SJSA1 (cell line): ENCODE measurements around the gene CIITA. TPM values are rescaled to one million over a fixed set of nuclear protein-coding genes. Genes with fewer than 3 reads are reported as not detected.

Experiments used
- DNase-seq, 2 experiments: peaks; one replicate each; pipeline ENCODE4 v3.0.0-alpha.2; 2015 to 2020; ENCODE audit warnings: low spot score in 2 of 2, low read depth in 1 of 2
- H3K27ac ChIP-seq: fragments of 250-450 bp; sonication (Bioruptor Pico); 2 replicates; pipeline ENCODE4 v1.5.1; 2020; ENCODE audit warnings: mild to moderate bottlenecking, moderate library complexity
- H3K27me3 ChIP-seq: fragments of 250-450 bp; sonication (Bioruptor Pico); replicated peaks from 2 replicates; pipeline ENCODE4 v1.5.1; 2020; ENCODE audit warnings: mild to moderate bottlenecking, moderate library complexity
- H3K36me3 ChIP-seq: fragments of 250-450 bp; sonication (Bioruptor Pico); 2 replicates; pipeline ENCODE4 v1.5.1; 2020; ENCODE audit warnings: mild to moderate bottlenecking
- H3K4me1 ChIP-seq: fragments of 250-450 bp; sonication (Bioruptor Pico); replicated peaks from 2 replicates; pipeline ENCODE4 v1.6.1; 2021; ENCODE audit warnings: mild to moderate bottlenecking
- H3K4me3 ChIP-seq: fragments of 250-450 bp; sonication (Bioruptor Pico); 2 replicates; pipeline ENCODE4 v1.5.1; 2020; ENCODE audit warnings: mild to moderate bottlenecking
- H3K9me3 ChIP-seq: fragments of 250-450 bp; sonication (Bioruptor Pico); replicated peaks from 2 replicates; pipeline ENCODE4 v1.5.1; 2020; ENCODE audit warnings: mild to moderate bottlenecking
- total RNA-seq: library from RNA; depleted of rRNA; stranded (reverse); fragments of >200 nt; shearing (Covaris generic); gene quantifications from 2 replicates; pipeline ENCODE4 v1.2.3, GENCODE V29; 2014

CIITA gene
- total RNA-seq, 1 experiment from 2014 or later: 0.08 TPM

GRCh38 chr16:10865991-10866966 lies 10.7 kb upstream of the CIITA start:
- H3K36me3 ChIP-seq: no peaks in the 10 kb centered on the region
- H3K4me1 ChIP-seq: peaks cover 7% of the 10 kb centered on the region
- no peaks in the 10 kb centered on the region for H3K9me3 ChIP-seq
- no peak overlapping the region for H3K27ac ChIP-seq
- no peaks in the 10 kb centered on the region for H3K27me3 ChIP-seq
- DNase-seq: no peak
- no peak overlapping the region for H3K4me3 ChIP-seq

GRCh38 chr16:10867199-10867598 lies 9.8 kb upstream of the CIITA start:
- no peak for DNase-seq
- no peak overlapping the region for H3K4me3 ChIP-seq
- no peaks in the 10 kb centered on the region for H3K9me3 ChIP-seq
- no peaks in the 10 kb centered on the region for H3K36me3 ChIP-seq
- no peak overlapping the region for H3K27ac ChIP-seq
- H3K4me1 ChIP-seq: peaks cover 11% of the 10 kb centered on the region
- H3K27me3 ChIP-seq: no peaks in the 10 kb centered on the region

GRCh38 chr16:10868104-10868595 lies 8.9 kb upstream of the CIITA start:
- Histone ChIP-seq H3K4me3 (no peak overlapping the region), H3K27me3 (peaks cover 4% of the 10 kb centered on the region; the same call in 1 of the 2 replicates), H3K9me3 (no peaks in the 10 kb centered on the region), H3K27ac (no peak overlapping the region), H3K36me3 (no peaks in the 10 kb centered on the region), H3K4me1 (peaks cover 11% of the 10 kb centered on the region)
- DNase-seq: no peak

GRCh38 chr16:10868596-10869469 lies 8.2 kb upstream of the CIITA start:
- no peak overlapping the region for H3K4me3 ChIP-seq
- no peaks in the 10 kb centered on the region for H3K9me3 ChIP-seq
- no peak for DNase-seq
- H3K27ac ChIP-seq: no peak overlapping the region
- H3K27me3 ChIP-seq: peaks cover 4% of the 10 kb centered on the region; the same call in 1 of the 2 replicates
- H3K36me3 ChIP-seq: no peaks in the 10 kb centered on the region
- peaks cover 11% of the 10 kb centered on the region for H3K4me1 ChIP-seq

GRCh38 chr16:10870137-10870776 lies 6.7 kb upstream of the CIITA start:
- no peak for DNase-seq
- Histone ChIP-seq H3K9me3 (no peaks in the 10 kb centered on the region), H3K27me3 (peaks cover 7% of the 10 kb centered on the region), H3K4me1 (peaks cover 11% of the 10 kb centered on the region), H3K4me3 (no peak overlapping the region), H3K27ac (no peak overlapping the region), H3K36me3 (no peaks in the 10 kb centered on the region)

- peaks cover 9% of the 10 kb centered on the region for H3K27me3 ChIP-seq
- H3K9me3 ChIP-seq: no peaks in the 10 kb centered on the region
- H3K27ac ChIP-seq: no peak overlapping the region
- H3K4me3 ChIP-seq: no peak overlapping the region
- H3K4me1 ChIP-seq: peaks cover 11% of the 10 kb centered on the region
- no peaks in the 10 kb centered on the region for H3K36me3 ChIP-seq
- no peak for DNase-seq
Observed at GRCh38 chr16:10870808-10871156, 6.2 kb upstream of the CIITA start.

GRCh38 chr16:10871157-10871991 lies 5.6 kb upstream of the CIITA start:
- Histone ChIP-seq H3K27ac (no peak overlapping the region), H3K4me3 (no peak overlapping the region), H3K27me3 (peaks cover 9% of the 10 kb centered on the region), H3K9me3 (no peaks in the 10 kb centered on the region), H3K4me1 (peaks cover 11% of the 10 kb centered on the region), H3K36me3 (no peaks in the 10 kb centered on the region)
- DNase-seq: peak; percentile 24 to 56

GRCh38 chr16:10876315-10876714 lies 687 bp upstream of the CIITA start:
- no peak for DNase-seq
- no peaks in the 10 kb centered on the region for H3K9me3 ChIP-seq
- no peaks in the 10 kb centered on the region for H3K36me3 ChIP-seq
- H3K27me3 ChIP-seq: peaks cover 50% of the 10 kb centered on the region
- H3K4me1 ChIP-seq: peaks cover 4% of the 10 kb centered on the region
- H3K27ac ChIP-seq: no peak overlapping the region
- no peak overlapping the region for H3K4me3 ChIP-seq

GRCh38 chr16:10877472-10877946 lies 507 bp downstream of the CIITA start:
- Histone ChIP-seq H3K27me3 (peaks cover 56% of the 10 kb centered on the region), H3K4me1 (no peaks in the 10 kb centered on the region), H3K9me3 (no peaks in the 10 kb centered on the region), H3K27ac (no peak overlapping the region), H3K36me3 (no peaks in the 10 kb centered on the region), H3K4me3 (no peak overlapping the region)
- DNase-seq: no peak

GRCh38 chr16:10878328-10878643 lies 1.3 kb downstream of the CIITA start:
- H3K27me3 ChIP-seq: peaks cover 53% of the 10 kb centered on the region
- H3K9me3 ChIP-seq: no peaks in the 10 kb centered on the region
- no peak overlapping the region for H3K27ac ChIP-seq
- no peak for DNase-seq
- H3K4me1 ChIP-seq: no peaks in the 10 kb centered on the region
- peak overlapping the region; percentile 23; the same call in 1 of the 2 replicates for H3K4me3 ChIP-seq
- H3K36me3 ChIP-seq: no peaks in the 10 kb centered on the region

GRCh38 chr16:10878644-10879501 lies 1.9 kb downstream of the CIITA start:
- Histone ChIP-seq H3K36me3 (no peaks in the 10 kb centered on the region), H3K4me1 (no peaks in the 10 kb centered on the region), H3K9me3 (no peaks in the 10 kb centered on the region), H3K27me3 (peaks cover 53% of the 10 kb centered on the region), H3K4me3 (peak overlapping the region; percentile 23), H3K27ac (no peak overlapping the region)
- no peak for DNase-seq
